Myocyte (in vitro differentiated cells): ENCODE results near the gene PC. TPM values are rescaled to one million over a fixed set of nuclear protein-coding genes. Genes with fewer than 3 reads are reported as not detected.

Experiments
- DNase-seq: peaks from one replicate; pipeline ENCODE4 v3.0.0-alpha.2; 2012; ENCODE audit warnings: low read depth
- total RNA-seq: library from RNA; depleted of rRNA; stranded (reverse); fragments of >200 nt; gene quantifications from 2 replicates; pipeline ENCODE4 v1.2.3, GENCODE V29; 2014

PC gene
- total RNA-seq, 1 donor from 2014 or later = 55.2 TPM

- DNase-seq = no peak
These were observed 4.9 kb downstream of the PC start for GRCh38 chr11:66953081-66953833.

GRCh38 chr11:66951927-66952337 is 6.3 kb downstream of the PC start:
- peak; percentile 90 for DNase-seq

- no peak for DNase-seq
These were observed 7.0 kb downstream of the PC start for GRCh38 chr11:66951135-66951534.

GRCh38 chr11:66950112-66950535 is 8.1 kb downstream of the PC start:
- DNase-seq = peak; percentile 96

- DNase-seq = no peak
These were observed 19.5 kb downstream of the PC start for GRCh38 chr11:66938582-66939135.

- DNase-seq = no peak
These were observed 20.9 kb downstream of the PC start for GRCh38 chr11:66937193-66937733.

- DNase-seq = no peak
These were observed 21.9 kb downstream of the PC start for GRCh38 chr11:66936311-66936711.

GRCh38 chr11:66934950-66935779 is 23.0 kb downstream of the PC start:
- no peak for DNase-seq

- peak; percentile 60 for DNase-seq
These were observed 24.7 kb downstream of the PC start for GRCh38 chr11:66933531-66933930.

GRCh38 chr11:66932543-66932942 is 25.6 kb downstream of the PC start:
- no peak for DNase-seq

GRCh38 chr11:66929753-66930152 is 28.4 kb downstream of the PC start:
- DNase-seq = no peak

GRCh38 chr11:66924272-66924671 is 33.9 kb downstream of the PC start:
- no peak for DNase-seq

GRCh38 chr11:66922551-66922950 is 35.6 kb downstream of the PC start:
- no peak for DNase-seq

GRCh38 chr11:66920978-66921784 is 37.0 kb downstream of the PC start:
- no peak for DNase-seq

GRCh38 chr11:66919923-66920322 is 38.3 kb downstream of the PC start:
- no peak for DNase-seq

GRCh38 chr11:66918741-66919140 is 39.4 kb downstream of the PC start:
- DNase-seq = no peak

- no peak for DNase-seq
These were observed 42.3 kb downstream of the PC start for GRCh38 chr11:66915866-66916265.

- no peak for DNase-seq
These were observed 42.9 kb downstream of the PC start for GRCh38 chr11:66915046-66915832.

GRCh38 chr11:66914505-66914904 is 43.7 kb downstream of the PC start:
- DNase-seq = no peak

- DNase-seq = no peak
These were observed 45.3 kb downstream of the PC start for GRCh38 chr11:66912911-66913310.
